Measurements from ENCODE around the gene PBX1.

GRCh38 chr1:164609089-164609488 is 50.1 kb downstream of the PBX1 start:
- TF ChIP-seq POLR2A (IDR thresholded peaks at IDR 0.05): no peak
- TF ChIP-seq CTCF (IDR thresholded peaks at IDR 0.05): no peak
